GM12892 (cell line): ENCODE measurements around the gene EPHA6.
"Not testable (repeated sequence)": the region's sequence is repeated elsewhere in the genome, so short reads cannot be mapped to it uniquely, and the experiment has no call there.

Experiments used
- DNase-seq: peaks from one replicate; pipeline ENCODE4 v3.0.0; 2011; ENCODE audit not compliant: insufficient read length
- FAIRE-seq: peaks from 2 replicates; lab custom pipeline; 2011; peaks lifted over from hg19 to GRCh38; lab: Jason Lieb, UNC
- POLR2A ChIP-seq: IDR thresholded peaks from 2 replicates; pipeline ENCODE4 v1.6.1; 2011; ENCODE audit warnings: low read depth, low read length, control low read depth
- POLR2AphosphoS5 ChIP-seq: IDR thresholded peaks from 2 replicates; pipeline ENCODE4 v1.6.1; 2011; ENCODE audit warnings: low read depth, low read length, control low read depth
- TAF1 ChIP-seq: IDR thresholded peaks from 2 replicates; pipeline ENCODE4 v1.6.1; 2011; ENCODE audit warnings: low read depth, mild to moderate bottlenecking, control low read depth, low read length, borderline replicate concordance

The EPHA6 gene

GRCh38 chr3:96991800-96992365, 177.5 kb downstream of the EPHA6 start:
- DNase-seq: no peak
- no peak for FAIRE-seq
- TF ChIP-seq POLR2A: no peak
- TF ChIP-seq POLR2AphosphoS5: no peak
- TF ChIP-seq TAF1: no peak

GRCh38 chr3:96994988-96995387, 180.6 kb downstream of the EPHA6 start:
- TF ChIP-seq POLR2AphosphoS5 (no peak), TAF1 (no peak), POLR2A (no peak)
- DNase-seq (no peak), FAIRE-seq (no peak)

- FAIRE-seq (no peak), DNase-seq (no peak)
- TF ChIP-seq POLR2AphosphoS5 (no peak), TAF1 (no peak), POLR2A (no peak)
Measured at GRCh38 chr3:96996009-96996408, 181.6 kb downstream of the EPHA6 start.

- no peak for FAIRE-seq
Measured at GRCh38 chr3:97001611-97002010, 187.2 kb downstream of the EPHA6 start.

GRCh38 chr3:97009427-97010019, 195.1 kb downstream of the EPHA6 start:
- no peak for FAIRE-seq
- TF ChIP-seq POLR2AphosphoS5 (no peak), POLR2A (no peak), TAF1 (no peak)
- DNase-seq: no peak

More at GRCh38 chr3:97001611-97002010, 187.2 kb downstream of the EPHA6 start:
- no peak for TF ChIP-seq TAF1
- no peak for TF ChIP-seq POLR2A
- TF ChIP-seq POLR2AphosphoS5: no peak
- DNase-seq: no peak

- no peak for TF ChIP-seq POLR2A
- no peak for TF ChIP-seq POLR2AphosphoS5
- no peak for TF ChIP-seq TAF1
- FAIRE-seq: no peak
- no peak for DNase-seq
Measured at GRCh38 chr3:97010881-97011657, 196.7 kb downstream of the EPHA6 start.

- no peak for FAIRE-seq
- DNase-seq: no peak
- no peak for TF ChIP-seq TAF1
- TF ChIP-seq POLR2A: no peak
- no peak for TF ChIP-seq POLR2AphosphoS5
Measured at GRCh38 chr3:97021778-97022177, 207.4 kb downstream of the EPHA6 start.

- not testable (repeated sequence) for DNase-seq
Measured at GRCh38 chr3:97025612-97026011, 211.2 kb downstream of the EPHA6 start.

GRCh38 chr3:97029972-97030371, 215.6 kb downstream of the EPHA6 start:
- FAIRE-seq (no peak), DNase-seq (no peak)
- TF ChIP-seq POLR2A (no peak), TAF1 (no peak), POLR2AphosphoS5 (no peak)

More at GRCh38 chr3:97025612-97026011, 211.2 kb downstream of the EPHA6 start:
- not testable (repeated sequence) for FAIRE-seq

GRCh38 chr3:97037294-97037943, 223.0 kb downstream of the EPHA6 start:
- FAIRE-seq (no peak), DNase-seq (no peak)
- TF ChIP-seq POLR2A (no peak), TAF1 (no peak), POLR2AphosphoS5 (no peak)

- DNase-seq (no peak), FAIRE-seq (no peak)
- TF ChIP-seq POLR2AphosphoS5 (no peak), TAF1 (no peak), POLR2A (no peak)
Measured at GRCh38 chr3:97043411-97043810, 229.0 kb downstream of the EPHA6 start.
